ENCODE data around the gene CLCN7.
A peak's percentile ranks its signal among the peaks of the same experiment; 100 is the strongest.

The CLCN7 gene

GRCh38 chr16:1474796-1475551 lies at the start of gene CLCN7:
TSS of gene CLCN7 (minus strand) at chr16:1475028. CDS start at chr16:1474974, 54 bp downstream.
- DNase-seq, result peak; percentile 94

- no peak for DNase-seq
Observed at GRCh38 chr16:1524366-1524765, 49.5 kb upstream of the CLCN7 start.

- no peak for DNase-seq
Observed at GRCh38 chr16:1523581-1524245, 48.9 kb upstream of the CLCN7 start.

- DNase-seq, result no peak
Observed at GRCh38 chr16:1520461-1520860, 45.6 kb upstream of the CLCN7 start.

GRCh38 chr16:1519831-1520230 lies 45.0 kb upstream of the CLCN7 start:
- no peak for DNase-seq

- DNase-seq, result no peak
Observed at GRCh38 chr16:1518626-1519135, 43.9 kb upstream of the CLCN7 start.

GRCh38 chr16:1514507-1514906 lies 39.7 kb upstream of the CLCN7 start:
- no peak for DNase-seq

GRCh38 chr16:1512774-1513173 lies 37.9 kb upstream of the CLCN7 start:
- no peak for DNase-seq

- DNase-seq, result no peak
Observed at GRCh38 chr16:1511662-1512569, 37.1 kb upstream of the CLCN7 start.

GRCh38 chr16:1510941-1511351 lies 36.1 kb upstream of the CLCN7 start:
- no peak for DNase-seq

GRCh38 chr16:1510272-1510671 lies 35.4 kb upstream of the CLCN7 start:
- DNase-seq, result no peak

GRCh38 chr16:1509307-1510221 lies 34.7 kb upstream of the CLCN7 start:
- DNase-seq, result no peak

- DNase-seq, result no peak
Observed at GRCh38 chr16:1508494-1509187, 33.8 kb upstream of the CLCN7 start.

- no peak for DNase-seq
Observed at GRCh38 chr16:1506494-1507213, 31.8 kb upstream of the CLCN7 start.

- DNase-seq, result no peak
Observed at GRCh38 chr16:1505912-1506311, 31.1 kb upstream of the CLCN7 start.

GRCh38 chr16:1505073-1505844 lies 30.4 kb upstream of the CLCN7 start:
- DNase-seq, result no peak

GRCh38 chr16:1503110-1503955 lies 28.5 kb upstream of the CLCN7 start:
- no peak for DNase-seq

GRCh38 chr16:1502092-1503004 lies 27.5 kb upstream of the CLCN7 start:
- DNase-seq, result no peak

Data from stimulated activated CD4-positive, alpha-beta T cell treated with anti-CD3 and anti-CD28 coated beads, Interleukin-15, amount 100 ng/mL, for 24 hours (primary cell).